ENCODE measurements around the gene SPEG.
A peak's percentile ranks its signal among the peaks of the same experiment; 100 is the strongest.

SPEG gene

DNA sequence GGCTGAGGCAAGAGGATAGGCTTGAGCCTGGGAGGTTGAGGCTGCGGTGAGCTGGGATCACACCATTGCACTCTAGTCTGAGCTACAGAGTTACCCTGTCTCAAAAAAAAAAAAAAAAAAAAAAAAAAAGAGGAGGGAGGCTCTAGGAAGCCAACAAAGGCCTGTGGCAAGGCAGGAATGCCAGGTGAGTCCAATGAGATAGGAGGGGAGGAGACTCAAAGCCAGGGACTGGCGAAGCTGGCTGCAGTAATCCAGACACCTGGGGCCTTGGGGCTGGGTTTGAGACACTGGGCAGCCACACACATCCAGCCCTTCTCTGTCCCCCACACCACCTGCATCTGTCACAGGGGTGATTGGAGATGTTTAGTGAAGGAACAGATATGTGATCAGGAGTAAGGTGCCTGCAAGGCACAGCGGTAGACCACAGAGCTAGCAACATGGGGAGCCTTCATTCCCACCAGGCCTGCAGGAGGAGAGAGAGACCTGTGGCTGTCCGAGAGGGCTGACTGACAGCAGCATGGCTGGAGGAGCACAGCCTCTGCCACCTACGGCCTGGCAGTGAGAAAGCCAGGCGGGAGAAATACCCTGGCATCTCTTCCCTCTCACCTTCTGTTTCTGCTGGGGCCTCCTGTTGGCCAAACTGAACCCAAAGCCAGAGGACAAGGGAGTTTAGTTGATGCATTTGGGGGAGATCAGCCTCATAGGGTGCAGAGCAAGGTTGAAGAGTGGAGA lies 99.5 kb downstream of the SPEG start:
- Histone ChIP-seq H4K8ac (ENCODE audit: low read depth, low read length) (no peak overlapping the region), H3K4me3 (ENCODE audit: low read length in 2 of 2) (no peak overlapping the region), H2BK15ac (ENCODE audit: low read length) (no peak overlapping the region), H2AK5ac (ENCODE audit: low read depth, low read length) (no peak overlapping the region), H3K4ac (ENCODE audit: low read length) (no peak overlapping the region), H2BK120ac (ENCODE audit: low read depth, low read length) (no peak overlapping the region), H3K4me1 (ENCODE audit: control insufficient read depth in 2 of 2, insufficient read depth in 1 of 2, low read depth in 1 of 2, low read length in 2 of 2) (peaks cover 20 to 22% of the 10 kb centered on the region in 2 donors), H3K14ac (ENCODE audit: low read length) (no peak overlapping the region), H3K9me3 (replicated peaks in 1 of 2; ENCODE audit: control insufficient read depth in 2 of 2, insufficient read depth in 1 of 2, low read depth in 1 of 2, low read length in 2 of 2) (no peaks in the 10 kb centered on the region), H3K27ac (replicated peaks; ENCODE audit: low read length) (no peak overlapping the region), H3K23ac (ENCODE audit: low read depth, low read length, poor library complexity) (no peak overlapping the region), H3K27me3 (ENCODE audit: control insufficient read depth in 3 of 3, insufficient read depth in 3 of 3, low read depth in 1 of 3, low read length in 3 of 3) (peaks cover 0 to 54% (median 9%) of the 10 kb centered on the region in 3 experiments), H2AFZ (ENCODE audit: low read length) (no peak overlapping the region), H3K36me3 (replicated peaks in 1 of 2; ENCODE audit: control insufficient read depth in 2 of 2, insufficient read depth in 2 of 2, low read length in 2 of 2) (peaks cover 2 to 8% of the 10 kb centered on the region in 2 donors), H2BK12ac (ENCODE audit: low read length) (no peak overlapping the region), H3K4me2 (ENCODE audit: insufficient read depth, low read length, poor library complexity, severe bottlenecking) (no peak overlapping the region), H3K9ac (ENCODE audit: low read depth, low read length, poor library complexity) (peak overlapping the region; percentile 27), H2BK5ac (ENCODE audit: low read length) (no peak overlapping the region), H3K79me1 (ENCODE audit: low read depth, low read length) (no peaks in the 10 kb centered on the region), H4K91ac (ENCODE audit: low read depth, low read length, poor library complexity) (no peak overlapping the region), H3K18ac (ENCODE audit: low read length) (no peak overlapping the region)
- WGBS, 2 donors (ENCODE audit: extremely low coverage in 2 of 2, insufficient read length in 2 of 2, insufficient replicate concordance in 1 of 2) = no CpG with 5 or more reads among the region's 6 CpGs
- DNase-seq (ENCODE audit: low spot score) = no peak

GRCh38 chr2:219536425-219536824 lies 101.8 kb downstream of the SPEG start:
- Histone ChIP-seq H3K4me3 (ENCODE audit: low read length in 2 of 2) (no peak overlapping the region), H3K4ac (ENCODE audit: low read length) (no peak overlapping the region), H2AFZ (ENCODE audit: low read length) (no peak overlapping the region), H4K8ac (ENCODE audit: low read depth, low read length) (no peak overlapping the region), H3K9me3 (replicated peaks in 1 of 2; ENCODE audit: control insufficient read depth in 2 of 2, insufficient read depth in 1 of 2, low read depth in 1 of 2, low read length in 2 of 2) (no peaks in the 10 kb centered on the region), H3K14ac (ENCODE audit: low read length) (no peak overlapping the region), H2BK5ac (ENCODE audit: low read length) (no peak overlapping the region), H3K79me1 (ENCODE audit: low read depth, low read length) (peaks cover 2% of the 10 kb centered on the region), H4K91ac (ENCODE audit: low read depth, low read length, poor library complexity) (no peak overlapping the region), H2BK15ac (ENCODE audit: low read length) (no peak overlapping the region), H3K36me3 (replicated peaks in 1 of 2; ENCODE audit: control insufficient read depth in 2 of 2, insufficient read depth in 2 of 2, low read length in 2 of 2) (peaks cover 13 to 31% of the 10 kb centered on the region in 2 donors), H3K27ac (replicated peaks; ENCODE audit: low read length) (no peak overlapping the region), H2AK5ac (ENCODE audit: low read depth, low read length) (peak overlapping the region; percentile 96), H3K4me2 (ENCODE audit: insufficient read depth, low read length, poor library complexity, severe bottlenecking) (no peak overlapping the region), H3K18ac (ENCODE audit: low read length) (no peak overlapping the region), H2BK12ac (ENCODE audit: low read length) (no peak overlapping the region), H3K9ac (ENCODE audit: low read depth, low read length, poor library complexity) (no peak overlapping the region), H3K4me1 (ENCODE audit: control insufficient read depth in 2 of 2, insufficient read depth in 1 of 2, low read depth in 1 of 2, low read length in 2 of 2) (peaks cover 15 to 16% of the 10 kb centered on the region in 2 donors), H2BK120ac (ENCODE audit: low read depth, low read length) (no peak overlapping the region), H3K27me3 (ENCODE audit: control insufficient read depth in 3 of 3, insufficient read depth in 3 of 3, low read depth in 1 of 3, low read length in 3 of 3) (peaks cover 0 to 36% (median 0%) of the 10 kb centered on the region in 3 experiments), H3K23ac (ENCODE audit: low read depth, low read length, poor library complexity) (no peak overlapping the region)
- DNase-seq (ENCODE audit: low spot score) = no peak
- no CpG with 5 or more reads among the region's 16 CpGs for WGBS, 2 donors (ENCODE audit: extremely low coverage in 2 of 2, insufficient read length in 2 of 2, insufficient replicate concordance in 1 of 2)

DNA sequence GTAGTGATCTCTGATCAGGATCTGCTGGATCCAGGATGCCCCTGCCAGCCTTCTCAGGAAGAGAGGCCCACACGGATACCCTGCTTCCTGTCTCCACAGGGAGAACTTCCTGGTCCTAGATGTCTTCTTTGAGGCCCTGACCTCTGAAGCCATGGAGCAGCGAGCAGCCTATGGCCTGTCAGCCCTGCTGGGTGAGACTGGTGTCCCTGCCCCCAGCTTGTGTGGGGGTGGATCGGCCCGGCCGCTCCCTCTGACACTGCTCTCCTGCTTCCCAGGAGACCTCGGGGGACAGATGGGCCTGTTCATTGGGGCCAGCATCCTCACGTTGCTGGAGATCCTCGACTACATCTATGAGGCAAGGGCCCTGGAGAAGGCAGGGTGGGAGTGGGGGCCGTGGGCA lies 102.3 kb downstream of the SPEG start:
- DNase-seq (ENCODE audit: low spot score) = no peak
- Histone ChIP-seq H3K36me3 (replicated peaks in 1 of 2; ENCODE audit: control insufficient read depth in 2 of 2, insufficient read depth in 2 of 2, low read length in 2 of 2) (peaks cover 13 to 32% of the 10 kb centered on the region in 2 donors), H3K23ac (ENCODE audit: low read depth, low read length, poor library complexity) (peak overlapping the region; percentile 86), H3K79me1 (ENCODE audit: low read depth, low read length) (peaks cover 2% of the 10 kb centered on the region), H2BK120ac (ENCODE audit: low read depth, low read length) (no peak overlapping the region), H2BK15ac (ENCODE audit: low read length) (peak overlapping the region; percentile 82), H3K9me3 (replicated peaks in 1 of 2; ENCODE audit: control insufficient read depth in 2 of 2, insufficient read depth in 1 of 2, low read depth in 1 of 2, low read length in 2 of 2) (no peaks in the 10 kb centered on the region), H4K91ac (ENCODE audit: low read depth, low read length, poor library complexity) (no peak overlapping the region), H3K4me1 (ENCODE audit: control insufficient read depth in 2 of 2, insufficient read depth in 1 of 2, low read depth in 1 of 2, low read length in 2 of 2) (peaks cover 15 to 20% of the 10 kb centered on the region in 2 donors), H2AFZ (ENCODE audit: low read length) (no peak overlapping the region), H3K4me2 (ENCODE audit: insufficient read depth, low read length, poor library complexity, severe bottlenecking) (no peak overlapping the region), H2BK5ac (ENCODE audit: low read length) (no peak overlapping the region), H3K9ac (ENCODE audit: low read depth, low read length, poor library complexity) (no peak overlapping the region), H3K4ac (ENCODE audit: low read length) (no peak overlapping the region), H3K18ac (ENCODE audit: low read length) (peak overlapping the region; percentile 77), H3K27me3 (ENCODE audit: control insufficient read depth in 3 of 3, insufficient read depth in 3 of 3, low read depth in 1 of 3, low read length in 3 of 3) (peaks cover 0 to 30% (median 1%) of the 10 kb centered on the region in 3 experiments), H3K27ac (replicated peaks; ENCODE audit: low read length) (no peak overlapping the region), H2AK5ac (ENCODE audit: low read depth, low read length) (peak overlapping the region; percentile 96), H3K14ac (ENCODE audit: low read length) (no peak overlapping the region), H3K4me3 (ENCODE audit: low read length in 2 of 2) (no peak overlapping the region), H4K8ac (ENCODE audit: low read depth, low read length) (no peak overlapping the region), H2BK12ac (ENCODE audit: low read length) (no peak overlapping the region)
- WGBS, 2 donors (ENCODE audit: extremely low coverage in 2 of 2, insufficient read length in 2 of 2, insufficient replicate concordance in 1 of 2) = no CpG with 5 or more reads among the region's 9 CpGs

GRCh38 chr2:219537657-219538488 lies 103.2 kb downstream of the SPEG start:
- Histone ChIP-seq H2AFZ (ENCODE audit: low read length) (no peak overlapping the region), H2BK120ac (ENCODE audit: low read depth, low read length) (no peak overlapping the region), H3K4ac (ENCODE audit: low read length) (no peak overlapping the region), H3K79me1 (ENCODE audit: low read depth, low read length) (peaks cover 2% of the 10 kb centered on the region), H3K9ac (ENCODE audit: low read depth, low read length, poor library complexity) (peak overlapping the region; percentile 56), H2AK5ac (ENCODE audit: low read depth, low read length) (peak overlapping the region; percentile 96), H3K27me3 (ENCODE audit: control insufficient read depth in 3 of 3, insufficient read depth in 3 of 3, low read depth in 1 of 3, low read length in 3 of 3) (peaks cover 0 to 21% (median 10%) of the 10 kb centered on the region in 3 experiments), H3K14ac (ENCODE audit: low read length) (no peak overlapping the region), H3K23ac (ENCODE audit: low read depth, low read length, poor library complexity) (peak overlapping the region; percentile 86), H2BK12ac (ENCODE audit: low read length) (no peak overlapping the region), H4K91ac (ENCODE audit: low read depth, low read length, poor library complexity) (no peak overlapping the region), H3K9me3 (replicated peaks in 1 of 2; ENCODE audit: control insufficient read depth in 2 of 2, insufficient read depth in 1 of 2, low read depth in 1 of 2, low read length in 2 of 2) (no peaks in the 10 kb centered on the region), H3K4me3 (ENCODE audit: low read length in 2 of 2) (no peak overlapping the region), H3K4me1 (ENCODE audit: control insufficient read depth in 2 of 2, insufficient read depth in 1 of 2, low read depth in 1 of 2, low read length in 2 of 2) (peaks cover 18 to 23% of the 10 kb centered on the region in 2 donors), H3K18ac (ENCODE audit: low read length) (peak overlapping the region; percentile 73), H3K27ac (replicated peaks; ENCODE audit: low read length) (no peak overlapping the region), H4K8ac (ENCODE audit: low read depth, low read length) (peak overlapping the region; percentile 9), H3K4me2 (ENCODE audit: insufficient read depth, low read length, poor library complexity, severe bottlenecking) (peak overlapping the region; percentile 3), H2BK15ac (ENCODE audit: low read length) (peak overlapping the region; percentile 82), H2BK5ac (ENCODE audit: low read length) (no peak overlapping the region), H3K36me3 (replicated peaks in 1 of 2; ENCODE audit: control insufficient read depth in 2 of 2, insufficient read depth in 2 of 2, low read length in 2 of 2) (peaks cover 13 to 32% of the 10 kb centered on the region in 2 donors)
- WGBS, 2 donors (ENCODE audit: extremely low coverage in 2 of 2, insufficient read length in 2 of 2, insufficient replicate concordance in 1 of 2) = no CpG with 5 or more reads among the region's 15 CpGs
- DNase-seq (ENCODE audit: low spot score) = no peak
